ENCODE measurements around the gene ATG101. TPM values are rescaled to one million over a fixed set of nuclear protein-coding genes. Genes with fewer than 3 reads are reported as not detected.

Gene ATG101
- total RNA-seq, 1 experiment from 2014 or later: 54.7 TPM

DNA sequence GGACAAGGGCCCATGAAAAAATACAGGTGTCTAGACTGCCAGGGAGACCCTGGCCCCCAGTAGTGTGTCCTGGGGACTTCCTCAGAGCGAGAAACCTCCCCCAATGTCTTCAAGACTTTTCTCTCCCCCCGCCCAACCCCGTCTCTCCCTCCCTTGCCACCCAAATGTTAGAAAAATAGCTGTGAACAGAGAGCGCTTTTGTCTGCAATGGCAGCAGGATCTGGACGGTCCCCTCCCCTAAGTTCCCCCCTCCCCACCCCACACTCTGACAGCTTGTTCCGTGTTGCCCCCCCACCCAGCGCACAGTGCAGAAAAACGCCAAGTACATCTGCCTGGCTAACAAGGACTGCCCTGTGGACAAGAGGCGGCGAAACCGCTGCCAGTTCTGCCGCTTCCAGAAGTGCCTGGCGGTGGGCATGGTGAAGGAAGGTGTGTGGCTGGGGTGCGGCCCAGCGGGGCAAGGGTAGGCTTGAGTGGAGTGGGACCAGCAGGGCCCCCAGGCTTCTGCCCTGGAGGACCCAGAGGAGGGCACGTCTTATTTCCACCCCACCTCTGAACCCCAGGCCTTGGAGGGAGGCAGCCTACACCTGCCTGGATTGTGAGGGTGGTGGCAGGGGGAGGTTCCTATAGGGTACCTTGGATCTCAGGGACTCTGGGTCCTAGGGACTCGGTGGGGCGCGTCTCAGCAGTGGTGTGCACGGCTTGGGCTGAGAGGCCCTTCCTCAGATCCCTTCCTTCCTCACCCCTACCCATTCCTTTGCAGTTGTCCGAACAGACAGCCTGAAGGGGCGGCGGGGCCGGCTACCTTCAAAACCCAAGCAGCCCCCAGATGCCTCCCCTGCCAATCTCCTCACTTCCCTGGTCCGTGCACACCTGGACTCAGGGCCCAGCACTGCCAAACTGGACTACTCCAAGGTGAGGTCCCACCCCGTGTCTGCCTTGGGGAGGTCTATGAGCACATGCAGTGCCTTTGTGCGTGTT is 13.8 kb upstream of the ATG101 start:
- in situ Hi-C loops (cut with HindIII; ENCODE audit: low sequenced_read_pairs): no loop called here
- no peak for DNase-seq (ENCODE audit: low spot score)

DNA sequence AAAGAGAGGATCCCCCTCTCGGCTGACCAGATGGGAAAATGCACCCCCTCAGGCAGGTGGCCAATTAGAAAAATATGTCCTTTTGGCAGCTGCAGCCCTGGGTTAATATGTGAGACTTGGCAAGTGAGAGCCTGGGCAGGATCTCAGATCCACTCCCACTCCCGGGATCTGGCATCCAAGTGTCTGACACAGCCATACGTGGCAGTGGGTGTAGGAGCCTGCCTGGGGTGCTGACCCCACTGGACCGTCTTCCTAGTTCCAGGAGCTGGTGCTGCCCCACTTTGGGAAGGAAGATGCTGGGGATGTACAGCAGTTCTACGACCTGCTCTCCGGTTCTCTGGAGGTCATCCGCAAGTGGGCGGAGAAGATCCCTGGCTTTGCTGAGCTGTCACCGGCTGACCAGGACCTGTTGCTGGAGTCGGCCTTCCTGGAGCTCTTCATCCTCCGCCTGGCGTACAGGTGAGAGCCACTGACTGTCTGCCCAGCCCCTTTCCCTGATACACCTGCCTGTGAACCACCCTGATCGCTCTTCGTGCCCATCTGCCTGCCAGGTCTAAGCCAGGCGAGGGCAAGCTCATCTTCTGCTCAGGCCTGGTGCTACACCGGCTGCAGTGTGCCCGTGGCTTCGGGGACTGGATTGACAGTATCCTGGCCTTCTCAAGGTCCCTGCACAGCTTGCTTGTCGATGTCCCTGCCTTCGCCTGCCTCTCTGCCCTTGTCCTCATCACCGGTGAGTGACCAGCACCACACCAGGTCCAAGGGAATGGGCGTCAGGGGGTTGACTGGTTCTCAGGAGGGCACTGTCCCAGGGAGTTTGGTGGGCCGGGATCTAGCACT is 12.8 kb upstream of the ATG101 start:
- in situ Hi-C loops (cut with HindIII; ENCODE audit: low sequenced_read_pairs): no loop called here
- peak; percentile 58 for DNase-seq (ENCODE audit: low spot score)

DNA sequence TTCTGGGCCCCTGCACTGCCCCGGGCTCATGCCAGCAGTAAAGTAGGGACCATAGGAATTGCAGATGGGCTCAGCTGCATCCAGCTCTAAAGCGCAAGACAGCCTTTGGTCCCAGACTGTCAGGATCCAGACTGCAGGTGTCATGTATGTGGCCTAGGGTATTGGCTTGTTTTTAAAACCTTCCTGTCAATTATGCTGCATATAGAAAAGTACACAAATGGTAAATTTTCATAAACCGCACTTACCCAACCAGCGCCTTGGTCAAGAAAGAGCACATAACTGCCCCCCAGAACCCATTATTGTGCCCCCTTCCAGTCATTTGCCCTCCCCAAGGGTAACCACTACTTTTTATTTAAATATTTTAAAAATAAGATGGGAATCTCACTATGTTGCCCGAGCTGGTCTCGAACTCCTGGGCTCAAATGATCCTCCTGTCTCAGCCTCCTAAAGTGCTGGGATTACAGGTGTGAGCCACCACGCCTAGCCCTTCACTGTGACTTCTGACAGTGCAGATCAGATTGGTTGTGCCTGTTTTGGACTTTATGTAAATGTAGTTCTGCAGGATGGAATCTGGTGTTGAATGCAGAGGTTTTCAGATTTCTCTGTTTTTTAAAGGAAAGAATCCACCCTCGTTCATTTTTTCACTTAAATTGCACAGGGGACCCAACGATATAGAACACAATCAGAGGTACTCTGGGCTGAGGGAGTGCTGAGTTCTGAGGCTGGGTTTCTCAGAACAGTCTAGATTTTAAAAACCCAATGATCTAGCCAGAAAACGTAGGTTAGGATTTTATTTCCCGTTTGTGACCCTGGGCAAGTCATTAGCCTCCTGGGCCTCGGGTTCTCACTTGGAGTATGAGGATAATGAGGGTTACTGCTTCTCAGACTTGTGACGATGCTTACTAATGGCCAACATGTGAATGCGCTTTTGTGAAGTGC is 11.9 kb upstream of the ATG101 start:
- in situ Hi-C loops (cut with HindIII; ENCODE audit: low sequenced_read_pairs): no loop called here
- DNase-seq (ENCODE audit: low spot score): no peak

DNA sequence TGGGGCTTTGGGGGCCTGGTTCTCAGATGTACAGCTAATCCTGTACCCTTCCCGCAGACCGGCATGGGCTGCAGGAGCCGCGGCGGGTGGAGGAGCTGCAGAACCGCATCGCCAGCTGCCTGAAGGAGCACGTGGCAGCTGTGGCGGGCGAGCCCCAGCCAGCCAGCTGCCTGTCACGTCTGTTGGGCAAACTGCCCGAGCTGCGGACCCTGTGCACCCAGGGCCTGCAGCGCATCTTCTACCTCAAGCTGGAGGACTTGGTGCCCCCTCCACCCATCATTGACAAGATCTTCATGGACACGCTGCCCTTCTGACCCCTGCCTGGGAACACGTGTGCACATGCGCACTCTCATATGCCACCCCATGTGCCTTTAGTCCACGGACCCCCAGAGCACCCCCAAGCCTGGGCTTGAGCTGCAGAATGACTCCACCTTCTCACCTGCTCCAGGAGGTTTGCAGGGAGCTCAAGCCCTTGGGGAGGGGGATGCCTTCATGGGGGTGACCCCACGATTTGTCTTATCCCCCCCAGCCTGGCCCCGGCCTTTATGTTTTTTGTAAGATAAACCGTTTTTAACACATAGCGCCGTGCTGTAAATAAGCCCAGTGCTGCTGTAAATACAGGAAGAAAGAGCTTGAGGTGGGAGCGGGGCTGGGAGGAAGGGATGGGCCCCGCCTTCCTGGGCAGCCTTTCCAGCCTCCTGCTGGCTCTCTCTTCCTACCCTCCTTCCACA is 11.0 kb upstream of the ATG101 start:
- in situ Hi-C loops (cut with HindIII; ENCODE audit: low sequenced_read_pairs): no loop called here
- DNase-seq (ENCODE audit: low spot score): no peak

DNA sequence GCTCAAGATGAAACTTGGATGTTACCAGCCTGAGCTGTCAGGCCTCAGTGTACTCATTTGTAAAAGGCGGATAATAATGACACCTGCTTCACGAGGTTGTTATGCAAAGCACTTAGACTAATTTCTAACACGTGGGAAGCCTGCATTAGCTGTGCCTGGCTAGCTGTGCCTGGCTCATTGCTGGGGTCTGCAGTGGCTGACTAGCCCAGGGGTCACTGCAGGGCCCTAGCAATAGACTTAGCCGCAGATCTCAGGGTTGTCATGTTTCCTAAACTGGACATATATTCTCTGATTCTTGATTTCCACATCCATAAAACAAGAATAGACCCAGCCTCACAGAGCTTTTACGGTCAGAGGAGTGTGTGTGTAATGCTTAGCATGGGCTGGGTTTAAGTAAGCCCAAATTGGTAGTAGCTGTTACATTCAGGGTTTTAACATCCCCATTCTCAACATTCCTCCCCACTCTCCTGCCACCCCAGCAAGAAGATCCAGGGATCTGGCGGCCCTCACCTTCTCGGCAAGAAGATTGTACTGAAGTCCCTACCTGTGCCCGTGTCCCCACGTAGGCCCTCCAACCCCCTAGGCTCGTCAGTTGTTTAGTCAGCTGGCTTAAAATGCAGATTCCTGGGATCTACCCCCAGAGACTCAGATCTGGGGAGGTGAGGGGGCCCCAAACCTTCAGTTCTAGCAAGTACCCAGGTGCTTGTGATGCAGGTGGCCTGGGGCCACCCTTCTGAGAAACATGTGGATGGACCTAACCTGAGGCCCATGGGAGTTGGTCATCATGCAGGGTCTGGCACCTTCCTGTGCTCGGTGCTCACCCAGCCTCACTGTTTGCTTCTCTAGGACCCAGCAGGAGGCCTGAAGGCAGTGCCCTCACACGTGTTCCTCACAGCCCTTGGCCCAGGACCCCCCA is 9.9 kb upstream of the ATG101 start:
- no peak for DNase-seq (ENCODE audit: low spot score)

DNA sequence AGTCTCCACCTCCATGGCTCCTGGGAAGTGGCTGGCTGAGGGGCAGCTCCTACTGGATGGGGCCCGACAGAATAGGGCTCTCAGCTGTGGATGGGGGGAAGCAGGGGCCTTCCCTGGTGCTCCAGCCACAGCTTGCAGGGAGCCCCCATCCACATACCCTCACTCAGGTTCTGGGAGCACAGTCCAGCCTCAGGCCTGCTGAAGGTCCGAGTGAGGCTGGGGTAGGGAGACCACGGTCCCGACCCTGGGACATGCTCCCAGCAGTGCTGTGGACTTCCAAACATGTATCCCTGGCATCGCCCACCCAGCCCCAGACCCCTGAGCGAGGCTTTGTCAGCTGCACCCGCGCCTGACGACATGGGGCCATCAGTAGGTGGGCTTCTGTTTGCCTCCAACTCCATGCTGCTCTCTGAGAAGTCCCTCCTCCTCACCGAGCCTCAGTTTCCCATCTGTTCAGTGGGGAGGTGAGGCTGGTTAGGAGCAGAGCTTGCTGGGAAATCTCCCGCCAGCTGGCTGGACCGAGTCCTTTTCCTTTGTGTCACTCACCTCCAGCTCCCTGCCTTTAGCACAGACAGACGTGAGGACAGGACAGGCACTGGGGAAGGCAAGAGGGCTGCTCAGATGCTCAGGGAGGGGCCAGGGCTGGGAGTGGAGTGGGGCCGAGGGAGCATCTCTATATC is 9.1 kb upstream of the ATG101 start:
- in situ Hi-C loops (cut with HindIII; ENCODE audit: low sequenced_read_pairs): no loop called here
- no peak for DNase-seq (ENCODE audit: low spot score)

More for the DNA sequence above, 9.9 kb upstream of the ATG101 start:
- in situ Hi-C loops (cut with HindIII; ENCODE audit: low sequenced_read_pairs): no loop called here

DNA sequence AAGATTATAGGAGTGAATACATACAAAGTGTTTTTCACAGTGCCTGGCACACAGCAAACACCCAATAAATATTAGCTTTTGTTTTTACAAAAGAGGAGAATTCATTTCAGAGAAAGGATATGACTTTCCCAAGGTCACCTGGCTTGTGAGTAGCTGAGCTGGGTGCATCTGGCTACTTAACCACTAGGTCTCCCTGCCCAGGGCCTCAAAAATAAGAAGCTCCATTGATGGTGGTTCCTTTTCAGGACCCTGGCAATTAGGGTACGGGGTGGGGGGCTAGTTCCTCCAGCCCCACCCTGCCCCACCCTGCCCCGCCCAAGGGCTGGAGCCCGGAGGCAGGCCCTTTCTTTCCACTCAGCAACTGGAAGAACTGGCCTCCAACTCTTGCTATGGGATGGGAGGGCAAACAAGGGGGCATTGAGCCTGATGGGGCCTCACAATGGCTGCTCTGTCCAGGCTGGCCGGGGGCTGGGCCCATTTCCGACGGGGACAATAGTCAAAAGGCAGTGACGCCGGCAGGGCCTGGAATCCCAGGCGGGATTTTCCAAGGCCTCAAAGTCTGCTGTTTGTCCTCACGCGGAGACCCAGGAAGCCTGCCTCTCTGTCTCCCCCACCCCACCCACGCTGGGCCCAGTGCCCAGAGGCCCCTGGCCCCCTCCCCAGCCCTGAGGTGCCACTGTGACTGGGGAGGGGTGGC is 8.2 kb upstream of the ATG101 start:
- no peak for DNase-seq (ENCODE audit: low spot score)
- in situ Hi-C loops (cut with HindIII; ENCODE audit: low sequenced_read_pairs): no loop called here

DNA sequence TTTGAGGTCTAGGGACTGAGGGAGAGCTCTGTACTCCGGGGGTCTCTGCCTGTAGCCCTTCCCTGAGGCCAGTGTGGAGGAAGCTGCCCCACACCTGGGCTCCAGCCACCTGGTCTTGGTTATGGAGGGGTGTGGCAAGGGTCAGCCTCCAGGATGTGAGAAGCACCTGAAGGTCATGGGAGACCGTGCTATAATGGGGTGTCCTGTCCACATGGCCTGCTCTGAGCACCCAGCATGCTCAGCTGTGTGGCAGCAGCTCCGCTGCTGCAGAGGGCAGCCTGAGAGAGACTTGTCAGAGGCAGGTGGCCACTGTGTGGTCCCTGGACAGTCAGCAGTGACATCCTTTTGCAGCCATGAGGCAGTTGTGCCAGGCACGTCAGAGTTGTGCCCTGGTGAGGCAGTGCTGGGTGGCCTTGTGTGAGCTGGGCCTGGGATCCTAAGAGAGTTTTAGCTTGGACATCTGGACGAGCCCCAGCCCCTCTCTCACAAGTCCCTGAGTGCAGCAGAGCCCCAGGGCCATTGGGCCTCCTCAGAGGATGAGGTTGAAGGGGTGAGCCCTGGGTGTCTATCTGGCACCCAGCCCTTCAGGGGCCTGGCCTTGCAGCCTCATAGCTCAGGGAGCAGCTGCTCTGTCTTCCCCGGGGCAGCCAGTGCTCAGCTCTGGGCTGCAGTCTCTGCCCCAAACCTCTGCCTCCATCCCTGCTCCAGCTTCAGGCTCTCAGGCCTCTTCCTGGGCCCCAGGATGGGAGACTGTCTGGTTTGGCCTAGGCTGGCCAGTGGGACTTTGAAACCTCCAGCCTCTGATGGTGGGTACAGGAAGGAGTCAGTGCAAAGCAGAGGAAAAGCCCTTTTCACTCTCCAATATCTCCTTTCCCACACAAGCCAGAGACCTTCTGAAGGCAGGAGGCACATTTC is 7.4 kb upstream of the ATG101 start:
- in situ Hi-C loops (cut with HindIII; ENCODE audit: low sequenced_read_pairs): no loop called here
- no peak for DNase-seq (ENCODE audit: low spot score)

DNA sequence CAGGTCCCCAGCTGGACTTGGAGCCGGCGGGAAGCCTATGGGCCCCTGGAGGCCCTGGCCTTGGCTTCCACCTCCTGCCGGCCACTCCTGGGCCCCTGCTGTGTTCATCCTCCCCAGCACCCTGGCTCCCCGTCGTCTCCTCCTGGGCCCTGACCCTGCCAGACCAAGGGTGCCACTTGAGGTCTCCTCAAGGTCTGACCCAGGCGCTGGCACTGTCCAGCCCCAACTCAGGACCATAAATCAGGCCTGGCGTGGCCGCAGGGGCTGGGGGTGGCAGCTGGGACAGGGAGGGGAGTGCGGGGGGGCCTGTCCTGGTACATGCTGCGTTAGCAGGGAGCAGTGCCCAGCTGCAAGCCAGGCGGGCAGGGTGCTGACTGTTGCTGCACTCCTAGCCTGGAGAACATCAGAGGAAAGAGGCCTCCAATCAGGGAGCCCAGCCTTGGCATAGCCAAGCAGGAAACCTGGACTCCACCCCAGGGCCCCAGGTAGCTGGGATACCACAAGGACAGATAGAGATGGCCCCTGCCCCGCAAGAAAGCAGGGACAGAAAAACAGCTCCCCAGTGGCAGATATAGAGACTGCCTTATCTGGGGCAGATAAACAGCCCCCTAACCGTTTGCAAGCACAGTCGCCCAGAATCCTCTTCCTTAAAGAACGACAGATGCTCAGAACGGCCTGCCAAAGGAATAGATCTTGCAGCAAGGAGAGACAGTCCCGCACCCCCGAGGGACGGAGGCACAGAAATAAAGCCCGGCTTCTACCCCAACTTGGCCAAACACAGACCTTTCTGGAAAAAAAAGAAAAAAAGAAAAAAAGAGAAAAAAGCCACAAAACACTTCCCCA is 6.5 kb upstream of the ATG101 start:
- DNase-seq (ENCODE audit: low spot score): peak; percentile 26
- in situ Hi-C loops (cut with HindIII; ENCODE audit: low sequenced_read_pairs): no loop called here

DNA sequence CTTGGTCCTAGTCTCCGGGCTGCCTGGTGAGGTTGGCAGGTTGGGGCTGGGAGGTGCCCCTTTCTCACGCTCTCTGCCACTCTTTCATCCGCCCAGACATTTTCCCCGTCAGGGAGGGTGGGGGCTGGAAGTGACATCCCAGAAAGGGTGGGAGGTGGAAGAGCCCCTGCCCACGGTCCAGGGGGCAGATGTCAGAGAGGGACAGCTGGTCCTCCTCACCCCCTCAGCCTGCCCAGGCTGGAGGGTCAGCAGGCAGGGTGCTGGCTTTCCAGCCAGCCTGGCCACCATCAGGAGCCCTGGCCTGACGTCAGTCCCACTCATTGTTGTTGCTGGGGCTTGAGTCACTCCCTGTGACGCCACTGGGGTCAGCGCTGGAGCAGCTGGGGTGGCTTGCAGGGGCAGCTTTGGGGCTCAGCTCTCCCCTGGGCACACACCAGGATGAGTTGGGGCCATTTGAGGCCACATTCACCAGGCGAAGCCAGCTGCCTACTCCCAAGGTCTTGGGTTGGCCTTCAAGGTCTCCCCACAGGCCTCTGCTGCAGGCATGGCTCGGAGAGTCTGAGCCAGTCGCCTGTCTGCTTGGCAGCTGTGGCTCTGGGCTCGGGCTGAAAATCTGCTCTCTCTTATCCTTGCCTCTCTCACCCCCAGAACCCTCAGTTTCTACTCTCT is 5.7 kb upstream of the ATG101 start:
- DNase-seq (ENCODE audit: low spot score): no peak
- in situ Hi-C loops (cut with HindIII; ENCODE audit: low sequenced_read_pairs): no loop called here

DNA sequence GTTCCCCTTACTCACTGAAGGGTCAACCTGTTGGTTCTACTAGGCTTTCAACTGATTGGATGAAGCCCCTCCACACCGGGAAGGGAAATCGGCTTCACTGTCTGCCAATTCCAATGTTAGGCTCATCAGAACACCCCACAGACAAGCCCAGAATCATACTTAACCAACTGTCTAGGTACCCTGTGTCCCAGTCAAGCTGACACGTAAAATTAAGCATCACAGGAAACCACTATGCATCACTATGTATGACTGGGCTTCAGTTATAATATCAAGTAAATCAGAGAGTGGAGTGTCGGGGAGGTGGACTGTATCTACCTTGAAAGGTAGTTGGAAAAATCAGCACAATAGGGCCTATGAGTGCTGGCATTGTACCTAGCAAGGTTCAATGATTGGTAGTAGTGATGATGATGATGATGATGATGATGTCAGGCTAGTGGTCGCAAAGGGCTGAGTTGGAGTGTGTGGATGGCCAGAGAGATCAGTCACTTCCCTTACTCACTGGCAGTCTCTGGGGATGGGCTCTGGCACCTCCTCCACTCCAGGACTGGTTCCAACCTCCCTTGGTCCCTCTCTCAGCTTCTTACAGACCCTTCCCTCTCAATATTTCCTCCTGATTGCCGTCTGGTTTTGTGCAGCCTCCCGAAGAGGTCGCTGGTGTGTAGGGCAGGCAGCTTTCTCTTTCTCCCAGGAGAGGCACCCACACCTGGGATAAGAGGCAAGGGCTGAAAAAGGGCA is 3.3 kb upstream of the ATG101 start:
- in situ Hi-C loops (cut with HindIII; ENCODE audit: low sequenced_read_pairs): no loop called here
- no peak for DNase-seq (ENCODE audit: low spot score)

DNA sequence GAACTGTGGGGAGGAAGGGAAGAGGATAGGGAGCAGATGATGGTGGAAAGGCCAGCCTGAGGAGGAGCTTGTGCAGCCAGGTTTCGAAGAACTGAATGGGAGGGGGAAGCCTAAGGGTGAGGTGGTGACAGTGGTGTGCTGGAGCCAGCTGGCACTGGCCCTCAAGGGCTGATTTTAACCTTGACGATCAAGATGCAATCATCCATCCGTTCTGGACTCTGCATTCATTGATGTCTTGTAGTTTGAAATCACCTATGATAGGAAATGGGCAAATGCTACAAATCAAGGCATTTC is 2.8 kb upstream of the ATG101 start:
- DNase-seq (ENCODE audit: low spot score): no peak
- in situ Hi-C loops (cut with HindIII; ENCODE audit: low sequenced_read_pairs): no loop called here

DNA sequence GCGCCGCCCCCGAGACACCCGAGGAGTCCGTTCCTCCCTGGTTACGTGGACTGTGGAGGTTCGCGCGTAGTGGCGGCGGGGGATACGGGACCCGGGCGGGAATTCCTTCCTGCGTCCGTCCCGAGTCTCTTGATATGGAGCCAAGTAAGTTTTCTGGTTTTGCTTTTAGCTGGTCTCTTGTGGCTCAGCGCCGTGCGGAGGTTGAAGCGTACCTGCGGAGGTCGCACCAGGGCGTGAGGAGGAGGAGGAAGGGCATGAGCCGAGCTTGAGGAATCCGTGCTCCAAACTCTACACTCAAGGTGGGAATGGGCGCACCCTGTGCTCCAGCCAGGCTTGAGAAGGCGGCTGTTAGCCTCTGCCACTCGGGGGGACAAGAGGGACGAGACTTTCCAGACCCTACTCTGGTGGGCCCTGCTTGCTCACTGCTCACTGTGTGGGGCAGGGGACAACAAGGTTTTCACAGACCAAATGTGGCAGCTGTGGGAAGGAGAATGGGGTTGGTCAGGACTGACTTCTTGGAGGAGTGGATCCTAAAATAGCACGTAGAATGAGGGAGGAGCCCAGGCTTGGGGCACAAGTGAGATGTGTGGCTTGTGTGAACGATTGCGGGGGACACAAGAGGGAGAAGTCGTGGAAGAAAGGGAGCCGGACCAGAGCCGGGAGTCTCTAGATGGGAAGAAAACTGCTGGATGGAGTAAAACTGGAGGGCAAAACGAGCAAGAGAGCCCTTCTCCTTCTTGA is 577 bp downstream of the ATG101 start:
- in situ Hi-C loops (cut with HindIII; ENCODE audit: low sequenced_read_pairs): no loop called here

More for the DNA sequence above, 577 bp downstream of the ATG101 start:
- DNase-seq (ENCODE audit: low spot score): no peak
